ENCODE results near the gene WAC. TPM values are rescaled to one million over a fixed set of nuclear protein-coding genes. Genes with fewer than 3 reads are reported as not detected.

The WAC gene
- total RNA-seq, 2 donors from 2014 or later: 119 to 123 TPM

- Mint-ChIP-seq H3K27ac (no peak overlapping the region), H3K4me1 (peaks cover 37% of the 10 kb centered on the region), H3K36me3 (ENCODE audit: low read depth) (peaks cover 99% of the 10 kb centered on the region), H3K4me3 (no peak overlapping the region), H3K9me3 (no peaks in the 10 kb centered on the region), H3K27me3 (no peaks in the 10 kb centered on the region)
- no peak for ATAC-seq (replicated peaks)
Measured at GRCh38 chr10:28544058-28544457, 11.1 kb downstream of the WAC start.

- no peaks in the 10 kb centered on the region for H3K9me3 Mint-ChIP-seq
- H3K27me3 Mint-ChIP-seq: no peaks in the 10 kb centered on the region
- peaks cover 51% of the 10 kb centered on the region for H3K4me1 Mint-ChIP-seq
- H3K4me3 Mint-ChIP-seq: peak overlapping the region; percentile 21
- peak overlapping the region; percentile 35 for H3K27ac Mint-ChIP-seq
- ATAC-seq (replicated peaks): peak; percentile 49
- H3K36me3 Mint-ChIP-seq (ENCODE audit: low read depth): peaks cover 99% of the 10 kb centered on the region
Measured at GRCh38 chr10:28545967-28546644, 13.2 kb downstream of the WAC start.

GRCh38 chr10:28548781-28549498, 16.0 kb downstream of the WAC start:
- Mint-ChIP-seq H3K4me3 (peak overlapping the region; percentile 4), H3K36me3 (ENCODE audit: low read depth) (peaks cover 100% of the 10 kb centered on the region), H3K4me1 (peaks cover 61% of the 10 kb centered on the region), H3K27me3 (no peaks in the 10 kb centered on the region), H3K9me3 (no peaks in the 10 kb centered on the region), H3K27ac (peak overlapping the region; percentile 71)
- ATAC-seq (replicated peaks): peak; percentile 77

- Mint-ChIP-seq H3K4me3 (peak overlapping the region; percentile 4), H3K27me3 (no peaks in the 10 kb centered on the region), H3K4me1 (peaks cover 68% of the 10 kb centered on the region), H3K9me3 (no peaks in the 10 kb centered on the region), H3K27ac (peak overlapping the region; percentile 46), H3K36me3 (ENCODE audit: low read depth) (peaks cover 100% of the 10 kb centered on the region)
- peak; percentile 24 for ATAC-seq (replicated peaks)
Measured at GRCh38 chr10:28551086-28551485, 18.2 kb downstream of the WAC start.

- Mint-ChIP-seq H3K4me3 (peak overlapping the region; percentile 51), H3K27ac (no peak overlapping the region)
Measured at GRCh38 chr10:28552775-28553174, 19.9 kb downstream of the WAC start.

GRCh38 chr10:28554009-28554408, 21.1 kb downstream of the WAC start:
- peaks cover 99% of the 10 kb centered on the region for H3K36me3 Mint-ChIP-seq (ENCODE audit: low read depth)
- ATAC-seq (replicated peaks): no peak

More at GRCh38 chr10:28552775-28553174, 19.9 kb downstream of the WAC start:
- H3K9me3 Mint-ChIP-seq: no peaks in the 10 kb centered on the region
- peaks cover 100% of the 10 kb centered on the region for H3K36me3 Mint-ChIP-seq (ENCODE audit: low read depth)
- ATAC-seq (replicated peaks): no peak
- no peaks in the 10 kb centered on the region for H3K27me3 Mint-ChIP-seq
- H3K4me1 Mint-ChIP-seq: peaks cover 70% of the 10 kb centered on the region

GRCh38 chr10:28554952-28555351, 22.0 kb downstream of the WAC start:
- Mint-ChIP-seq H3K36me3 (ENCODE audit: low read depth) (peaks cover 99% of the 10 kb centered on the region), H3K4me1 (peaks cover 62% of the 10 kb centered on the region), H3K27ac (peak overlapping the region; percentile 5), H3K4me3 (no peak overlapping the region), H3K9me3 (no peaks in the 10 kb centered on the region), H3K27me3 (no peaks in the 10 kb centered on the region)
- ATAC-seq (replicated peaks): no peak

More at GRCh38 chr10:28554009-28554408, 21.1 kb downstream of the WAC start:
- H3K27me3 Mint-ChIP-seq: no peaks in the 10 kb centered on the region
- peaks cover 62% of the 10 kb centered on the region for H3K4me1 Mint-ChIP-seq
- no peak overlapping the region for H3K4me3 Mint-ChIP-seq
- no peak overlapping the region for H3K27ac Mint-ChIP-seq
- H3K9me3 Mint-ChIP-seq: no peaks in the 10 kb centered on the region

GRCh38 chr10:28555358-28555757, 22.4 kb downstream of the WAC start:
- Mint-ChIP-seq H3K36me3 (ENCODE audit: low read depth) (peaks cover 99% of the 10 kb centered on the region), H3K4me3 (no peak overlapping the region), H3K9me3 (no peaks in the 10 kb centered on the region), H3K4me1 (peaks cover 62% of the 10 kb centered on the region), H3K27ac (peak overlapping the region; percentile 5), H3K27me3 (no peaks in the 10 kb centered on the region)
- ATAC-seq (replicated peaks): no peak

GRCh38 chr10:28556142-28556541, 23.2 kb downstream of the WAC start:
- ATAC-seq (replicated peaks): no peak
- H3K4me1 Mint-ChIP-seq: peaks cover 60% of the 10 kb centered on the region
- peaks cover 4% of the 10 kb centered on the region for H3K9me3 Mint-ChIP-seq
- H3K27me3 Mint-ChIP-seq: no peaks in the 10 kb centered on the region
- H3K27ac Mint-ChIP-seq: no peak overlapping the region
- H3K4me3 Mint-ChIP-seq: no peak overlapping the region
- peaks cover 99% of the 10 kb centered on the region for H3K36me3 Mint-ChIP-seq (ENCODE audit: low read depth)

GRCh38 chr10:28558186-28558585, 25.3 kb downstream of the WAC start:
- Mint-ChIP-seq H3K9me3 (peaks cover 4% of the 10 kb centered on the region), H3K27me3 (no peaks in the 10 kb centered on the region), H3K4me1 (peaks cover 40% of the 10 kb centered on the region), H3K27ac (no peak overlapping the region), H3K4me3 (no peak overlapping the region), H3K36me3 (ENCODE audit: low read depth) (peaks cover 99% of the 10 kb centered on the region)
- ATAC-seq (replicated peaks): no peak

GRCh38 chr10:28558923-28559508, 26.1 kb downstream of the WAC start:
- H3K9me3 Mint-ChIP-seq: peaks cover 4% of the 10 kb centered on the region
- no peak for ATAC-seq (replicated peaks)
- H3K27ac Mint-ChIP-seq: peak overlapping the region; percentile 14
- H3K27me3 Mint-ChIP-seq: no peaks in the 10 kb centered on the region
- H3K4me3 Mint-ChIP-seq: no peak overlapping the region
- peaks cover 40% of the 10 kb centered on the region for H3K4me1 Mint-ChIP-seq
- H3K36me3 Mint-ChIP-seq (ENCODE audit: low read depth): peaks cover 96% of the 10 kb centered on the region

GRCh38 chr10:28559618-28560017, 26.7 kb downstream of the WAC start:
- H3K9me3 Mint-ChIP-seq: peaks cover 4% of the 10 kb centered on the region
- H3K27me3 Mint-ChIP-seq: no peaks in the 10 kb centered on the region
- H3K27ac Mint-ChIP-seq: no peak overlapping the region
- ATAC-seq (replicated peaks): no peak
- H3K4me1 Mint-ChIP-seq: peaks cover 39% of the 10 kb centered on the region
- peaks cover 96% of the 10 kb centered on the region for H3K36me3 Mint-ChIP-seq (ENCODE audit: low read depth)
- no peak overlapping the region for H3K4me3 Mint-ChIP-seq

- Mint-ChIP-seq H3K27me3 (no peaks in the 10 kb centered on the region), H3K9me3 (peaks cover 4% of the 10 kb centered on the region), H3K4me1 (peaks cover 35% of the 10 kb centered on the region), H3K36me3 (ENCODE audit: low read depth) (peaks cover 95% of the 10 kb centered on the region), H3K4me3 (no peak overlapping the region), H3K27ac (peak overlapping the region; percentile 13)
- no peak for ATAC-seq (replicated peaks)
Measured at GRCh38 chr10:28560617-28561016, 27.7 kb downstream of the WAC start.

GRCh38 chr10:28561531-28561930, 28.6 kb downstream of the WAC start:
- H3K27ac Mint-ChIP-seq: no peak overlapping the region
- no peak for ATAC-seq (replicated peaks)
- no peak overlapping the region for H3K4me3 Mint-ChIP-seq
- H3K27me3 Mint-ChIP-seq: no peaks in the 10 kb centered on the region
- H3K36me3 Mint-ChIP-seq (ENCODE audit: low read depth): peaks cover 95% of the 10 kb centered on the region
- peaks cover 4% of the 10 kb centered on the region for H3K9me3 Mint-ChIP-seq
- peaks cover 37% of the 10 kb centered on the region for H3K4me1 Mint-ChIP-seq

GRCh38 chr10:28564905-28565304, 32.0 kb downstream of the WAC start:
- peaks cover 94% of the 10 kb centered on the region for H3K36me3 Mint-ChIP-seq (ENCODE audit: low read depth)
- peaks cover 4% of the 10 kb centered on the region for H3K9me3 Mint-ChIP-seq
- no peaks in the 10 kb centered on the region for H3K27me3 Mint-ChIP-seq
- peak; percentile 72 for ATAC-seq (replicated peaks)
- peaks cover 39% of the 10 kb centered on the region for H3K4me1 Mint-ChIP-seq
- no peak overlapping the region for H3K27ac Mint-ChIP-seq
- peak overlapping the region; percentile 15 for H3K4me3 Mint-ChIP-seq
